ENCODE measurements around the gene DNAH17. TPM values are rescaled to one million over a fixed set of nuclear protein-coding genes. Genes with fewer than 3 reads are reported as not detected.
A peak's percentile ranks its signal among the peaks of the same experiment; 100 is the strongest.

DNAH17 gene
- total and polyA plus RNA-seq, 2 of the 13 experiments (the other 11 are each of a cell fraction or from before 2014, with no cell fraction given) = 0.86 to 1.6 TPM

DNA sequence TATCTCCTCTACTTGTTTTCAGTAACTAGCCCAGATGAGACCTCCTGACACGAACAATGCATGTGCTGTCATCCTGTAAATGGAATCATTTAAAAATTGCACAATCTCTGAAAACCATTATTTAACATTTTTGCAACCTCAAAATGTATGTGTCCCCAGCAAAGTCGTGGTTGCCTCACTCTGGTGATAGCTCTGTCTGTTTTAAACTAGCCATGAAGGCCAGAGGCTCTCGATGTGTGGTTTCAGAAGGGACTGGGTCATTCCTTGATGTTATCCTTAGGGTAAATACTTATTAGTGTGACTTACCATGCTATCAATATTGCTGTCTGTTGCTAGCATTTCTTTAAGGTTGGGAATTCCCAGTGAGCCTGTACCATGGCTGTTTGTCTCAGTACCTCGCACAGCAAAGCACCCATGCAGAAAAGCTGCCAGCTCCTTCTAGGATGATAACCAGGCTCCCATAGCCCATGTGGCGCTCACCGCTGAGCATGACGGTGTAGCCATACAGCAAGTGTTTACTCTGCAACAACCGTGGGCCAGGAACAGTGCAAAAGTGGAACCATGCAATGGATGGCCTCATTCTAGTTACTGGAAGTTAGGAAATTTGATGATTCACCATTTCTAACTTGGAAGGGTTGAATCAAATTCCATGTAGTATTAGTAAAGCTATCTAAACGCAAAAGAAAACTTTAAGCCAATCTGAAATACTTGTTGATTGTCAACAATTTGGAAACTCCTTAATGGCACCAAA lies 201.6 kb downstream of the DNAH17 start (continued):
- TF ChIP-seq, protein P1, sequence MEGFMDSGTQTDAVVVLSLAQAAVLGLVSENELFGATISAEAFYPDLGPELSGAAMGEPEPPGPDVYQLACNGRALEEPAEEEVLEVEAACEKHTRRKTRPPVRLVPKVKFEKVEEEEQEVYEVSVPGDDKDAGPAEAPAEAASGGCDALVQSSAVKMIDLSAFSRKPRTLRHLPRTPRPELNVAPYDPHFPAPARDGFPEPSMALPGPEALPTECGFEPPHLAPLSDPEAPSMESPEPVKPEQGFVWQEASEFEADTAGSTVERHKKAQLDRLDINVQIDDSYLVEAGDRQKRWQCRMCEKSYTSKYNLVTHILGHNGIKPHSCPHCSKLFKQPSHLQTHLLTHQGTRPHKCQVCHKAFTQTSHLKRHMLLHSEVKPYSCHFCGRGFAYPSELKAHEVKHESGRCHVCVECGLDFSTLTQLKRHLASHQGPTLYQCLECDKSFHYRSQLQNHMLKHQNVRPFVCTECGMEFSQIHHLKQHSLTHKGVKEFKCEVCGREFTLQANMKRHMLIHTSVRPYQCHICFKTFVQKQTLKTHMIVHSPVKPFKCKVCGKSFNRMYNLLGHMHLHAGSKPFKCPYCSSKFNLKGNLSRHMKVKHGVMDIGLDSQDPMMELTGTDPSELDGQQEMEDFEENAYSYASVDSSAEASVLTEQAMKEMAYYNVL (CRISPR knock-in tag; IDR thresholded peaks at IDR 0.05; ENCODE audit: borderline replicate concordance) = no peak
- 0 out of 2 replicates have a peak, but pooled peaks have one; percentile 28 for TF ChIP-seq SMYD3 (CRISPR knock-in tag; IDR thresholded peaks at IDR 0.05)
- peak; percentile 71 for TF ChIP-seq FOXA3 (CRISPR knock-in tag; IDR thresholded peaks at IDR 0.05)
- peak; percentile 92 for TF ChIP-seq ZNF644 (CRISPR knock-in tag; IDR thresholded peaks at IDR 0.05; ENCODE audit: low read depth)
- TF ChIP-seq EHMT2 (IDR thresholded peaks at IDR 0.05; ENCODE audit: borderline replicate concordance, low read depth, low read length) = peak; percentile 59; the same call in 1 of the 2 replicates
- TF ChIP-seq TEAD3 (CRISPR knock-in tag; optimal IDR thresholded peaks at IDR 0.05; ENCODE audit: borderline replicate concordance) = peak; percentile 57
- 0 out of 2 replicates have a peak, but pooled peaks have one; percentile 56 for TF ChIP-seq GFI1 (CRISPR knock-in tag; IDR thresholded peaks at IDR 0.05; ENCODE audit: borderline replicate concordance)
- TF ChIP-seq, protein P2, sequence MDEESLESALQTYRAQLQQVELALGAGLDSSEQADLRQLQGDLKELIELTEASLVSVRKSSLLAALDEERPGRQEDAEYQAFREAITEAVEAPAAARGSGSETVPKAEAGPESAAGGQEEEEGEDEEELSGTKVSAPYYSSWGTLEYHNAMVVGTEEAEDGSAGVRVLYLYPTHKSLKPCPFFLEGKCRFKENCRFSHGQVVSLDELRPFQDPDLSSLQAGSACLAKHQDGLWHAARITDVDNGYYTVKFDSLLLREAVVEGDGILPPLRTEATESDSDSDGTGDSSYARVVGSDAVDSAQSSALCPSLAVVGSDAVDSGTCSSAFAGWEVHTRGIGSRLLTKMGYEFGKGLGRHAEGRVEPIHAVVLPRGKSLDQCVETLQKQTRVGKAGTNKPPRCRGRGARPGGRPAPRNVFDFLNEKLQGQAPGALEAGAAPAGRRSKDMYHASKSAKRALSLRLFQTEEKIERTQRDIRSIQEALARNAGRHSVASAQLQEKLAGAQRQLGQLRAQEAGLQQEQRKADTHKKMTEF (CRISPR knock-in tag; IDR thresholded peaks at IDR 0.05) = peak; percentile 52; the same call in 1 of the 2 replicates
- TF ChIP-seq ZNF816 (CRISPR knock-in tag; IDR thresholded peaks at IDR 0.05; ENCODE audit: borderline replicate concordance) = no peak
- TF ChIP-seq XBP1 (CRISPR knock-in tag; IDR thresholded peaks at IDR 0.05) = no peak
- peak; percentile 97 for TF ChIP-seq CEBPB (IDR thresholded peaks at IDR 0.05; ENCODE audit: borderline replicate concordance, low read depth, low read length)
- TF ChIP-seq ZZZ3 (CRISPR knock-in tag; IDR thresholded peaks at IDR 0.05; ENCODE audit: borderline replicate concordance) = no peak
- TF ChIP-seq, protein P3, sequence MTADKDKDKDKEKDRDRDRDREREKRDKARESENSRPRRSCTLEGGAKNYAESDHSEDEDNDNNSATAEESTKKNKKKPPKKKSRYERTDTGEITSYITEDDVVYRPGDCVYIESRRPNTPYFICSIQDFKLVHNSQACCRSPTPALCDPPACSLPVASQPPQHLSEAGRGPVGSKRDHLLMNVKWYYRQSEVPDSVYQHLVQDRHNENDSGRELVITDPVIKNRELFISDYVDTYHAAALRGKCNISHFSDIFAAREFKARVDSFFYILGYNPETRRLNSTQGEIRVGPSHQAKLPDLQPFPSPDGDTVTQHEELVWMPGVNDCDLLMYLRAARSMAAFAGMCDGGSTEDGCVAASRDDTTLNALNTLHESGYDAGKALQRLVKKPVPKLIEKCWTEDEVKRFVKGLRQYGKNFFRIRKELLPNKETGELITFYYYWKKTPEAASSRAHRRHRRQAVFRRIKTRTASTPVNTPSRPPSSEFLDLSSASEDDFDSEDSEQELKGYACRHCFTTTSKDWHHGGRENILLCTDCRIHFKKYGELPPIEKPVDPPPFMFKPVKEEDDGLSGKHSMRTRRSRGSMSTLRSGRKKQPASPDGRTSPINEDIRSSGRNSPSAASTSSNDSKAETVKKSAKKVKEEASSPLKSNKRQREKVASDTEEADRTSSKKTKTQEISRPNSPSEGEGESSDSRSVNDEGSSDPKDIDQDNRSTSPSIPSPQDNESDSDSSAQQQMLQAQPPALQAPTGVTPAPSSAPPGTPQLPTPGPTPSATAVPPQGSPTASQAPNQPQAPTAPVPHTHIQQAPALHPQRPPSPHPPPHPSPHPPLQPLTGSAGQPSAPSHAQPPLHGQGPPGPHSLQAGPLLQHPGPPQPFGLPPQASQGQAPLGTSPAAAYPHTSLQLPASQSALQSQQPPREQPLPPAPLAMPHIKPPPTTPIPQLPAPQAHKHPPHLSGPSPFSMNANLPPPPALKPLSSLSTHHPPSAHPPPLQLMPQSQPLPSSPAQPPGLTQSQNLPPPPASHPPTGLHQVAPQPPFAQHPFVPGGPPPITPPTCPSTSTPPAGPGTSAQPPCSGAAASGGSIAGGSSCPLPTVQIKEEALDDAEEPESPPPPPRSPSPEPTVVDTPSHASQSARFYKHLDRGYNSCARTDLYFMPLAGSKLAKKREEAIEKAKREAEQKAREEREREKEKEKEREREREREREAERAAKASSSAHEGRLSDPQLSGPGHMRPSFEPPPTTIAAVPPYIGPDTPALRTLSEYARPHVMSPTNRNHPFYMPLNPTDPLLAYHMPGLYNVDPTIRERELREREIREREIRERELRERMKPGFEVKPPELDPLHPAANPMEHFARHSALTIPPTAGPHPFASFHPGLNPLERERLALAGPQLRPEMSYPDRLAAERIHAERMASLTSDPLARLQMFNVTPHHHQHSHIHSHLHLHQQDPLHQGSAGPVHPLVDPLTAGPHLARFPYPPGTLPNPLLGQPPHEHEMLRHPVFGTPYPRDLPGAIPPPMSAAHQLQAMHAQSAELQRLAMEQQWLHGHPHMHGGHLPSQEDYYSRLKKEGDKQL (CRISPR knock-in tag; IDR thresholded peaks at IDR 0.05; ENCODE audit: low read depth) = peak; percentile 51; the same call in 1 of the 2 replicates
- no peak for TF ChIP-seq ETV5 (CRISPR knock-in tag; IDR thresholded peaks at IDR 0.05; ENCODE audit: borderline replicate concordance)
- TF ChIP-seq SMC3 (IDR thresholded peaks at IDR 0.05; ENCODE audit: low read length) = peak; percentile 18; the same call in 1 of the 2 replicates
- TF ChIP-seq, protein P4, sequence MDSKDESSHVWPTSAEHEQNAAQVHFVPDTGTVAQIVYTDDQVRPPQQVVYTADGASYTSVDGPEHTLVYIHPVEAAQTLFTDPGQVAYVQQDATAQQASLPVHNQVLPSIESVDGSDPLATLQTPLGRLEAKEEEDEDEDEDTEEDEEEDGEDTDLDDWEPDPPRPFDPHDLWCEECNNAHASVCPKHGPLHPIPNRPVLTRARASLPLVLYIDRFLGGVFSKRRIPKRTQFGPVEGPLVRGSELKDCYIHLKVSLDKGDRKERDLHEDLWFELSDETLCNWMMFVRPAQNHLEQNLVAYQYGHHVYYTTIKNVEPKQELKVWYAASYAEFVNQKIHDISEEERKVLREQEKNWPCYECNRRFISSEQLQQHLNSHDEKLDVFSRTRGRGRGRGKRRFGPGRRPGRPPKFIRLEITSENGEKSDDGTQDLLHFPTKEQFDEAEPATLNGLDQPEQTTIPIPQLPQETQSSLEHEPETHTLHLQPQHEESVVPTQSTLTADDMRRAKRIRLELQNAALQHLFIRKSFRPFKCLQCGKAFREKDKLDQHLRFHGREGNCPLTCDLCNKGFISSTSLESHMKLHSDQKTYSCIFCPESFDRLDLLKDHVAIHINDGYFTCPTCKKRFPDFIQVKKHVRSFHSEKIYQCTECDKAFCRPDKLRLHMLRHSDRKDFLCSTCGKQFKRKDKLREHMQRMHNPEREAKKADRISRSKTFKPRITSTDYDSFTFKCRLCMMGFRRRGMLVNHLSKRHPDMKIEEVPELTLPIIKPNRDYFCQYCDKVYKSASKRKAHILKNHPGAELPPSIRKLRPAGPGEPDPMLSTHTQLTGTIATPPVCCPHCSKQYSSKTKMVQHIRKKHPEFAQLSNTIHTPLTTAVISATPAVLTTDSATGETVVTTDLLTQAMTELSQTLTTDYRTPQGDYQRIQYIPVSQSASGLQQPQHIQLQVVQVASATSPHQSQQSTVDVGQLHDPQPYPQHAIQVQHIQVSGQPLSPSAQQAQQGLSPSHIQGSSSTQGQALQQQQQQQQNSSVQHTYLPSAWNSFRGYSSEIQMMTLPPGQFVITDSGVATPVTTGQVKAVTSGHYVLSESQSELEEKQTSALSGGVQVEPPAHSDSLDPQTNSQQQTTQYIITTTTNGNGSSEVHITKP (CRISPR knock-in tag; IDR thresholded peaks at IDR 0.05; ENCODE audit: low read depth) = peak; percentile 25; the same call in 1 of the 2 replicates

All from HepG2 (cell line).